ENCODE data around the gene PPIC. TPM values are rescaled to one million over a fixed set of nuclear protein-coding genes. Genes with fewer than 3 reads are reported as not detected.

Gene PPIC
- total RNA-seq, 2 donors from 2014 or later, result 37.6 to 78.0 TPM

GRCh38 chr5:123035918-123036390 lies 571 bp downstream of the PPIC start:
- Histone ChIP-seq H3K27me3 (replicated peaks; ENCODE audit: insufficient read depth) (no peaks in the 10 kb centered on the region), H3K4me1 (ENCODE audit: control insufficient read depth in 1 of 2, low read depth in 2 of 2) (peaks cover 7 to 29% of the 10 kb centered on the region in 2 donors), H3K36me3 (no peaks in the 10 kb centered on the region), H3K4me3 (peak overlapping the region; percentile 90), H3K9me3 (no peaks in the 10 kb centered on the region), H3K27ac (peak overlapping the region; percentile 93 to 94)
- no peak for TF ChIP-seq CTCF (IDR thresholded peaks at IDR 0.05)
- ATAC-seq (ENCODE audit: insufficient number of reproducible peaks, low FRiP score, low read depth), result peak; percentile 29
- peak; percentile 27 for DNase-seq (ENCODE audit: low spot score)

GRCh38 chr5:123035360-123035917 lies 1.1 kb downstream of the PPIC start:
- Histone ChIP-seq H3K4me1 (ENCODE audit: control insufficient read depth in 1 of 2, low read depth in 2 of 2) (peaks cover 7 to 29% of the 10 kb centered on the region in 2 donors), H3K27ac (peak overlapping the region; percentile 93 to 94), H3K36me3 (no peaks in the 10 kb centered on the region), H3K27me3 (replicated peaks; ENCODE audit: insufficient read depth) (no peaks in the 10 kb centered on the region), H3K4me3 (peak overlapping the region; percentile 90), H3K9me3 (no peaks in the 10 kb centered on the region)
- no peak for TF ChIP-seq CTCF (IDR thresholded peaks at IDR 0.05)
- DNase-seq (ENCODE audit: low spot score), result peak; percentile 7
- no peak for ATAC-seq (ENCODE audit: insufficient number of reproducible peaks, low FRiP score, low read depth)

- H3K27ac ChIP-seq, result no peak overlapping the region
- no peaks in the 10 kb centered on the region for H3K27me3 ChIP-seq (replicated peaks; ENCODE audit: insufficient read depth)
- ATAC-seq (ENCODE audit: insufficient number of reproducible peaks, low FRiP score, low read depth), result no peak
These were observed 3.3 kb downstream of the PPIC start for GRCh38 chr5:123033157-123033671.

GRCh38 chr5:123028222-123028621 lies 8.3 kb downstream of the PPIC start:
- Histone ChIP-seq H3K4me1 (ENCODE audit: control insufficient read depth in 1 of 2, low read depth in 2 of 2) (peaks cover 0 to 3% of the 10 kb centered on the region in 2 donors), H3K27me3 (replicated peaks; ENCODE audit: insufficient read depth) (no peaks in the 10 kb centered on the region), H3K36me3 (peaks cover 24% of the 10 kb centered on the region), H3K9me3 (no peaks in the 10 kb centered on the region), H3K4me3 (no peak overlapping the region), H3K27ac (no peak overlapping the region)
- TF ChIP-seq CTCF (IDR thresholded peaks at IDR 0.05), result no peak
- no peak for ATAC-seq (ENCODE audit: insufficient number of reproducible peaks, low FRiP score, low read depth)
- no peak for DNase-seq (ENCODE audit: low spot score)

More at GRCh38 chr5:123033157-123033671, 3.3 kb downstream of the PPIC start:
- no peak for DNase-seq (ENCODE audit: low spot score)
- Histone ChIP-seq H3K4me1 (ENCODE audit: control insufficient read depth in 1 of 2, low read depth in 2 of 2) (peaks cover 7 to 26% of the 10 kb centered on the region in 2 donors), H3K36me3 (peaks cover 4% of the 10 kb centered on the region), H3K9me3 (no peaks in the 10 kb centered on the region), H3K4me3 (no peak overlapping the region)
- TF ChIP-seq CTCF (IDR thresholded peaks at IDR 0.05), result no peak

GRCh38 chr5:123014689-123015088 lies 21.8 kb downstream of the PPIC start:
- no peak for TF ChIP-seq CTCF (IDR thresholded peaks at IDR 0.05)
- no peaks in the 10 kb centered on the region for H3K36me3 ChIP-seq
- no peak overlapping the region for H3K27ac ChIP-seq
- no peaks in the 10 kb centered on the region for H3K27me3 ChIP-seq (replicated peaks; ENCODE audit: insufficient read depth)
- DNase-seq (ENCODE audit: low spot score) (no peak), ATAC-seq (ENCODE audit: insufficient number of reproducible peaks, low FRiP score, low read depth) (no peak)
- H3K9me3 ChIP-seq, result no peaks in the 10 kb centered on the region
- H3K4me1 ChIP-seq (ENCODE audit: control insufficient read depth in 1 of 2, low read depth in 2 of 2), result no peaks in the 10 kb centered on the region
- H3K4me3 ChIP-seq, result no peak overlapping the region
